GM18867 (cell line): ENCODE data around the gene C16orf74.

Source experiments
- ATAC-seq: cut with Tn5 transposase; IDR thresholded peaks from one replicate; pipeline ENCODE4 v1.9.1; 2021; ENCODE audit warnings: mild to moderate bottlenecking, moderate library complexity; ENCODE audit not compliant: unreplicated experiment

The C16orf74 gene

GRCh38 chr16:85698459-85698891, 52.4 kb downstream of the C16orf74 start:
- ATAC-seq, result no peak

GRCh38 chr16:85697431-85697830, 53.5 kb downstream of the C16orf74 start:
- no peak for ATAC-seq

GRCh38 chr16:85696781-85697180, 54.1 kb downstream of the C16orf74 start:
- ATAC-seq, result no peak

GRCh38 chr16:85695196-85696128, 55.4 kb downstream of the C16orf74 start:
- ATAC-seq, result no peak

GRCh38 chr16:85690469-85691064, 60.3 kb downstream of the C16orf74 start:
- no peak for ATAC-seq

GRCh38 chr16:85689950-85690320, 61.0 kb downstream of the C16orf74 start:
- ATAC-seq, result no peak

GRCh38 chr16:85689285-85689949, 61.5 kb downstream of the C16orf74 start:
- no peak for ATAC-seq

- peak; percentile 92 for ATAC-seq
These were observed 62.2 kb downstream of the C16orf74 start, which contains the start of gene GINS2 for GRCh38 chr16:85688586-85689284. Gene GINS2, minus strand, starts transcription at chr16:85688954. Its CDS starts 56 bp downstream, at chr16:85688898.

GRCh38 chr16:85687651-85688471, 63.0 kb downstream of the C16orf74 start:
- ATAC-seq, result no peak

- ATAC-seq, result no peak
These were observed 63.8 kb downstream of the C16orf74 start for GRCh38 chr16:85686912-85687591.

- ATAC-seq, result no peak
These were observed 65.6 kb downstream of the C16orf74 start for GRCh38 chr16:85685251-85685650.

GRCh38 chr16:85683363-85683762, 67.5 kb downstream of the C16orf74 start:
- no peak for ATAC-seq

GRCh38 chr16:85682516-85682915, 68.4 kb downstream of the C16orf74 start:
- no peak for ATAC-seq

- no peak for ATAC-seq
These were observed 69.6 kb downstream of the C16orf74 start for GRCh38 chr16:85681255-85681654.

- ATAC-seq, result no peak
These were observed 70.4 kb downstream of the C16orf74 start for GRCh38 chr16:85680352-85680944.

GRCh38 chr16:85679870-85680269, 71.0 kb downstream of the C16orf74 start:
- ATAC-seq, result no peak

GRCh38 chr16:85678821-85679220, 72.1 kb downstream of the C16orf74 start:
- no peak for ATAC-seq

GRCh38 chr16:85678016-85678415, 72.9 kb downstream of the C16orf74 start:
- no peak for ATAC-seq

- ATAC-seq, result no peak
These were observed 73.4 kb downstream of the C16orf74 start for GRCh38 chr16:85677383-85677967.
